HG03175 (cell line): ENCODE measurements around the gene NXPH4.
A peak's percentile ranks its signal among the peaks of the same experiment; 100 is the strongest.

Source experiments
- ATAC-seq: cut with Tn5 transposase; IDR thresholded peaks from one replicate; pipeline ENCODE4 v1.9.1; 2021; ENCODE audit warnings: mild to moderate bottlenecking, moderate library complexity; ENCODE audit not compliant: unreplicated experiment

Gene NXPH4

GRCh38 chr12:57218030-57218853, 1.6 kb downstream of the NXPH4 start:
- no peak for ATAC-seq

GRCh38 chr12:57219205-57219992, 2.8 kb downstream of the NXPH4 start:
- ATAC-seq = no peak

GRCh38 chr12:57219993-57220754, 3.6 kb downstream of the NXPH4 start:
- no peak for ATAC-seq

GRCh38 chr12:57220770-57221168, 4.2 kb downstream of the NXPH4 start:
- ATAC-seq = no peak

GRCh38 chr12:57221169-57221917, 4.7 kb downstream of the NXPH4 start:
- no peak for ATAC-seq

- no peak for ATAC-seq
These were observed 5.9 kb downstream of the NXPH4 start for GRCh38 chr12:57222286-57223190.

GRCh38 chr12:57223191-57224165, 6.9 kb downstream of the NXPH4 start:
- ATAC-seq = no peak

- no peak for ATAC-seq
These were observed 7.8 kb downstream of the NXPH4 start for GRCh38 chr12:57224278-57224972.

- ATAC-seq = peak; percentile 41
These were observed 8.5 kb downstream of the NXPH4 start for GRCh38 chr12:57224973-57225679.

GRCh38 chr12:57225680-57226210, 9.2 kb downstream of the NXPH4 start:
- ATAC-seq = no peak

GRCh38 chr12:57226588-57227314, 10.2 kb downstream of the NXPH4 start:
- no peak for ATAC-seq

GRCh38 chr12:57227315-57228115, 10.9 kb downstream of the NXPH4 start:
- no peak for ATAC-seq

- no peak for ATAC-seq
These were observed 12.5 kb downstream of the NXPH4 start for GRCh38 chr12:57229046-57229633.

- ATAC-seq = peak; percentile 55
These were observed 13.2 kb downstream of the NXPH4 start, which contains the start of gene SHMT2 for GRCh38 chr12:57229634-57230380. TSS of gene SHMT2 (plus strand) at chr12:57229711. CDS start at chr12:57229779, 68 bp downstream.
